Activated naive CD8-positive, alpha-beta T cell (primary cell): ENCODE data around the gene FAM13A.
A peak's percentile ranks its signal among the peaks of the same experiment; 100 is the strongest.

Experiments used
- H3K27ac Mint-ChIP-seq: one replicate; pipeline ENCODE4 v1.8.0; 2021; ENCODE audit warnings: mixed read lengths
- H3K27me3 Mint-ChIP-seq: one replicate; pipeline ENCODE4 v1.8.0; 2021; ENCODE audit warnings: mixed read lengths
- H3K36me3 Mint-ChIP-seq: one replicate; pipeline ENCODE4 v1.8.0; 2021; ENCODE audit warnings: mixed read lengths
- H3K4me1 Mint-ChIP-seq: one replicate; pipeline ENCODE4 v1.8.0; 2021; ENCODE audit warnings: low read depth, mixed read lengths
- H3K4me3 Mint-ChIP-seq: one replicate; pipeline ENCODE4 v1.8.0; 2021; ENCODE audit warnings: mild to moderate bottlenecking, mixed read lengths
- H3K9me3 Mint-ChIP-seq: one replicate; pipeline ENCODE4 v1.8.0; 2021; ENCODE audit warnings: low read depth, mixed read lengths

FAM13A gene

DNA sequence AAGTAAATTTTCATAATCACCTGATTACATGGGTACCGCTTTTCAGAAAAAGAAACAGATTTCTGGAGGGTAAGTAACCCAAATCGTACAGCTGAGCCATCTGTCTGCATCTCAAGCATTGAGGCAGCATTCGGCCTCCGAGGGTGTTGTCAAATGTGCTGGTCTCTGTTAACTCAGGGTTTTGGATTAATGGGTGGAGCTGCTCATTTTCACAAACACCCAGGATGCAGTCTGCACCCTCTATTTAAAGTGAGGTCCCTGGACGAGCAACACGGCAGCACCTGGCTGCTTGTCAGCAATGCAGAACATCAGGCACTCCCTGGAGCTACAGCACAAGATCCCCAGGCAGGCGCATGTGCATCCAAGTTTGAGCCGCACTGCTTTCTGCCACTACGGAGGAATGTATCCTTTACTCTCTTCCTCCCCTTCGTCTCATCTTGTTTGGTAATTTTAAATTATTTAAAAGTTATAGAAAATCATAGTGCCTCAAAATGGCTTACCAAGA is 334.7 kb downstream of the FAM13A start:
- Mint-ChIP-seq H3K4me1 (no peaks in the 10 kb centered on the region), H3K9me3 (no peaks in the 10 kb centered on the region), H3K27me3 (no peaks in the 10 kb centered on the region), H3K4me3 (no peak overlapping the region), H3K36me3 (peaks cover 15% of the 10 kb centered on the region), H3K27ac (no peak overlapping the region)

DNA sequence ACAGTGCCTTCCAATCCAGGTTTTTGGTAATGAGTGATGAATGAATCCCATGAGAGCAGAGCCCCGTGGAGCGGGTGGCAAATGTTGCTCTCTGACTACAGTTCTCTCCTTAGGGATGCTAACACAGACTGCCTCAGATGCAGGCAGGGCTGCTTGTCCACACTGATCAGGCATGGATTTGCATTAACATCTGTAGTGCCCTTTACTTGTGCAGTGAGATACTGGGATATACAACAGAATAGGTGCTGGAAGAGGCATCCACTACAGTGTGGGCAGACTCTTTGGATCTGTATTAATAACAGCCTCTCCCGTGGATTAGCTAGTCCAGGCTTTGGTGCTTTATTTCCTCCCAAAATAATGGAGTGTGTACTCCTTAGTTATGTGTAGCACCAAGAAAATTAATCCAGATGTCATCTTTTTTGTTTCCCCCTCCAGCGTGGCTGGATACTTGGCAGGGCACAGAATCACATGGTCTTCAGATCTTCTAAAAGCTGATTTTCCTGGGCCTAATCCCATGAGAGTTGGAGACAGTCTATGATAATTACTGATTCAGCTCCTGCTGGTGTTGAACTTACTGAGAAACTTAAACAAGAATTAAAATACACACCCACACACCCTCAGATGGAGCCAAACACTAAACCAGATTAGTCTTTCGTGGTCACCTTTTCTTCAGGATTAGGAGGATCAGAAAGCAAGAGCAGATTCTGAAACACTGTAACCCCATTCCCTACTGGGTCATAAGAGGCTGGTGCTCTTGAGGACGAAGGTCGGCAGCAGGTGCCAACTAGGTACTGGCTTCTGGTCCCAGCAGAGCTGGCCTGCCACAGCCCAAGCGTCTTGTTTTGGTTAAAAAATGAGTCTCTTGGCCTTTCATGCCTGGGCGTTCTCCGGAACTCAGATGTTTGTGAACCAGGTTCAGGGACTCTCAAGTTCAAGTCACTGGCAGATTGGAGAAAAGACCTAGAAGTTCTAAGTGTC is 336.2 kb downstream of the FAM13A start:
- H3K9me3 Mint-ChIP-seq, result peaks cover 10% of the 10 kb centered on the region
- peak overlapping the region; percentile 28 for H3K27ac Mint-ChIP-seq
- H3K4me3 Mint-ChIP-seq, result no peak overlapping the region

GRCh38 chr4:88719381-88719780 is 337.6 kb downstream of the FAM13A start:
- Mint-ChIP-seq H3K9me3 (peaks cover 19% of the 10 kb centered on the region), H3K4me1 (peaks cover under 1% of the 10 kb centered on the region), H3K27me3 (no peaks in the 10 kb centered on the region), H3K27ac (no peak overlapping the region), H3K4me3 (no peak overlapping the region), H3K36me3 (peaks cover 38% of the 10 kb centered on the region)

More for the DNA sequence above, 336.2 kb downstream of the FAM13A start:
- peaks cover 29% of the 10 kb centered on the region for H3K36me3 Mint-ChIP-seq
- H3K27me3 Mint-ChIP-seq, result no peaks in the 10 kb centered on the region
- H3K4me1 Mint-ChIP-seq, result no peaks in the 10 kb centered on the region

DNA sequence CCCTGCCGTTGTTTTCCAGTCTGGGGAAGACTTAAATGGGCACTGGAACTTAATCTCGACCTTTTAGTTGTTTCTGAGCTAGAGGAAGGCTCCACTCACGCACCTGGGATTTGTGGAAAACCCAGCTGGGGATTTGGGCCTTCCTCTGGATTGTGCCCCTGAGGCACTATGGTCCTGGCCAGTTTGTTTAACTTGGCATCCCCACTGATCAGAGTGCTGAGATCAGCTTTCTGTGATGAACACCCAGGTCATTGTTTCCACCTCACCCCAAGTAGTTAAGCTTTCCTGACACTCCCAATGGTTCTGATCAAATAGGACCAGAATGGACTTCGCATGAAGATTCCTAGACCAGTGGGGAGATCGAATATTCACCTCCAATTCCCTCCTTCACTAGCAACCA is 338.9 kb downstream of the FAM13A start:
- Mint-ChIP-seq H3K36me3 (peaks cover 44% of the 10 kb centered on the region), H3K9me3 (peaks cover 19% of the 10 kb centered on the region), H3K27ac (no peak overlapping the region), H3K27me3 (no peaks in the 10 kb centered on the region), H3K4me1 (peaks cover 2% of the 10 kb centered on the region), H3K4me3 (no peak overlapping the region)

GRCh38 chr4:88713782-88714181 is 343.2 kb downstream of the FAM13A start:
- H3K27ac Mint-ChIP-seq, result no peak overlapping the region
- H3K4me3 Mint-ChIP-seq, result no peak overlapping the region

DNA sequence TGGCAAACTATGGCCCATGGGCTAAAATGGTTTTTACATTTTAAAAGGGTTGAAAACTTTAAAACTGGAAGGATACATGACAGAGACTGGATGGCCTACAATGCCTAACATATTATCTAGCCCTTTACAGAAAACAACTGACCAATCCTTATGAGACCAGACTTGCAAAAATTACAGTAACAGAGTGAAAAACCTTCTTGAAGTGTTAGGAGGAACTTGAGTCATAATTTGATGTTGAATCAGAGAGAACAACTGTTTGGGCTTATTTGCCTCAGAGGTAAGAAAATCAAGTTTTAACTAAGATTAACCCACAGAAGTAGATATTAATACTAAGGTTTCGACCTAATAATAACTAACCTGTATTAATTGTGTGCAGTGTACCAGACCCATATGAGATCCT is 347.0 kb downstream of the FAM13A start:
- Mint-ChIP-seq H3K4me1 (peaks cover 2% of the 10 kb centered on the region), H3K27me3 (no peaks in the 10 kb centered on the region), H3K36me3 (peaks cover 46% of the 10 kb centered on the region), H3K27ac (no peak overlapping the region), H3K9me3 (peaks cover 6% of the 10 kb centered on the region), H3K4me3 (no peak overlapping the region)

More at GRCh38 chr4:88713782-88714181, 343.2 kb downstream of the FAM13A start:
- H3K9me3 Mint-ChIP-seq, result peaks cover 19% of the 10 kb centered on the region
- H3K36me3 Mint-ChIP-seq, result peaks cover 65% of the 10 kb centered on the region
- no peaks in the 10 kb centered on the region for H3K27me3 Mint-ChIP-seq
- peaks cover 2% of the 10 kb centered on the region for H3K4me1 Mint-ChIP-seq

- H3K4me3 Mint-ChIP-seq, result no peak overlapping the region
These were observed 350.4 kb downstream of the FAM13A start for GRCh38 chr4:88706574-88706973.

DNA sequence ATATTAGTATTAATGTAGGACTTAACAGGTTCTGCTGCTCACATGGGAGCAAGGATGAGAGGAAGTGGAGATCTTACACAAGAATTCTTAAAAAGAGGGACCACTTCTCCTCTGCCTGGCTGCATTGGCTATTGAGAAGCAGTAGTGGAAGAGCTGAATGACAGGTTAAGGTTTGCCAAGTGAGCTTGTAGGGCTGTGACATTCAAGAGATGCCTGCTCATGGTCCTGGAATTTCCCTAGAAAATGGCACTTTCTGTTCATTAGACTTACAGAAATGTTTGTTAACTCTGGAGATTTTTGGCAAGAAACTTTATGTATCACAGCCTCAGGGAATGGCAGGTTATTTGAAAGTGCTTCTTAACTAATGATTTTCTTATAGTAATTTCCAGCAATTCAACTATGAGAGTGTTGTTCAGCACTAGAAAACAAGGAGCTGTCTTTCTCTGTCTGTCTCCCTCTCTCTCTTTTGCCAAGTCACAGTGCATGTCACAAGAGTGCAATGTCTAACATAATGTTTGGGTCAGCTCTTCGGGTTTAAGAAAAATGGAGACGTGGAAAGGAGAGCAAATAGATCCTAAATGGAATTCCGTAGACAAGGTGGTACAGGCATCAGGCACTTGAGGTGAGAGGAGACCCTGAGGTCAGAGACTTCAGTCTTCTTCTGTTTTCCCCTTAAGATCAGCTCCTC is 351.0 kb downstream of the FAM13A start:
- H3K4me1 Mint-ChIP-seq, result no peaks in the 10 kb centered on the region
- H3K27me3 Mint-ChIP-seq, result no peaks in the 10 kb centered on the region
- H3K4me3 Mint-ChIP-seq, result no peak overlapping the region
- H3K9me3 Mint-ChIP-seq, result no peaks in the 10 kb centered on the region
- no peak overlapping the region for H3K27ac Mint-ChIP-seq
- H3K36me3 Mint-ChIP-seq, result peaks cover 38% of the 10 kb centered on the region

More at GRCh38 chr4:88706574-88706973, 350.4 kb downstream of the FAM13A start:
- Mint-ChIP-seq H3K27ac (no peak overlapping the region), H3K4me1 (no peaks in the 10 kb centered on the region), H3K36me3 (peaks cover 38% of the 10 kb centered on the region), H3K27me3 (no peaks in the 10 kb centered on the region), H3K9me3 (no peaks in the 10 kb centered on the region)

DNA sequence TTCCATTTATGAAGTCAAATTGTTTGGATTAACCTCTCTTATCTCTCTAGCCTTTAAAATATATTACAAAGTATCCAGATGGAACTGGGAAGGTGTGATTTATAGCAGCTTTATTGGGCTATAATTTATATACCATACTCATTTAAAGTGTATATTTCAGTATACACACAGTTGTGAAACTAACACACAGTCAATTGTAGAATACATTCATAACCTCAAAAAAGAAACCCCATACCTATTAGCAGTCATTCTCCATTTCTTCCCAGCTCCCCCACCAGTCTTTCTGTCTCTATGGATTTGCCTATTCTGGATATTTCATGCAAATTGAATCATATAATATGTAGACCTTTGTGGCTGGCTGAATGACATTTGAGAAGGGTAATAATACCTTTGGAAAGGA is 351.8 kb downstream of the FAM13A start:
- no peaks in the 10 kb centered on the region for H3K9me3 Mint-ChIP-seq

GRCh38 chr4:88702782-88703181 is 354.2 kb downstream of the FAM13A start:
- H3K27ac Mint-ChIP-seq, result no peak overlapping the region
- H3K9me3 Mint-ChIP-seq, result no peaks in the 10 kb centered on the region
- H3K4me3 Mint-ChIP-seq, result no peak overlapping the region
- no peaks in the 10 kb centered on the region for H3K27me3 Mint-ChIP-seq
- peaks cover 21% of the 10 kb centered on the region for H3K36me3 Mint-ChIP-seq
- peaks cover 6% of the 10 kb centered on the region for H3K4me1 Mint-ChIP-seq

More for the DNA sequence above, 351.8 kb downstream of the FAM13A start:
- Mint-ChIP-seq H3K4me1 (no peaks in the 10 kb centered on the region), H3K4me3 (no peak overlapping the region), H3K27ac (no peak overlapping the region), H3K27me3 (no peaks in the 10 kb centered on the region), H3K36me3 (peaks cover 34% of the 10 kb centered on the region)

DNA sequence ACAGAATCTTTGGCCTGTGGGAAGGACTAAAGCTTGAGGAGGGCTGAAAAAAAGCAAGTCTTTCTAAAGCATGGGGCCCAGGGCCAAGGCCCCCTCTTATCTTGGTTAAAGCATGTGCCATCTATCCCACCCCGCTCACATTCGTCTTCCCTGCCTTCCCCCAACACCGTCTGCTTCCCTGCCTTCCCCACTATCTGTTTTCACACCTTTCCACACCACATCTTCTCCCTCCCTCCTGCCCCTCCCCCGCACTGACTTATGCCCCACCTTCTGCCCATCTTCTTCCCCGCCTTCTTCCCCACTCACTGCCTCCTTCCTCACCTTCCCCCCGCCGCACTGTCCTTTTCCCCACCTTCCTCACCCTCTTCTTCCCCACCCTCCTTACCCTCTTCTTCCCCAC is 358.5 kb downstream of the FAM13A start:
- H3K9me3 Mint-ChIP-seq, result no peaks in the 10 kb centered on the region
- H3K27ac Mint-ChIP-seq, result no peak overlapping the region
- peaks cover 17% of the 10 kb centered on the region for H3K4me1 Mint-ChIP-seq
- H3K36me3 Mint-ChIP-seq, result peaks cover 16% of the 10 kb centered on the region
- H3K27me3 Mint-ChIP-seq, result no peaks in the 10 kb centered on the region
- H3K4me3 Mint-ChIP-seq, result peak overlapping the region; percentile 86

DNA sequence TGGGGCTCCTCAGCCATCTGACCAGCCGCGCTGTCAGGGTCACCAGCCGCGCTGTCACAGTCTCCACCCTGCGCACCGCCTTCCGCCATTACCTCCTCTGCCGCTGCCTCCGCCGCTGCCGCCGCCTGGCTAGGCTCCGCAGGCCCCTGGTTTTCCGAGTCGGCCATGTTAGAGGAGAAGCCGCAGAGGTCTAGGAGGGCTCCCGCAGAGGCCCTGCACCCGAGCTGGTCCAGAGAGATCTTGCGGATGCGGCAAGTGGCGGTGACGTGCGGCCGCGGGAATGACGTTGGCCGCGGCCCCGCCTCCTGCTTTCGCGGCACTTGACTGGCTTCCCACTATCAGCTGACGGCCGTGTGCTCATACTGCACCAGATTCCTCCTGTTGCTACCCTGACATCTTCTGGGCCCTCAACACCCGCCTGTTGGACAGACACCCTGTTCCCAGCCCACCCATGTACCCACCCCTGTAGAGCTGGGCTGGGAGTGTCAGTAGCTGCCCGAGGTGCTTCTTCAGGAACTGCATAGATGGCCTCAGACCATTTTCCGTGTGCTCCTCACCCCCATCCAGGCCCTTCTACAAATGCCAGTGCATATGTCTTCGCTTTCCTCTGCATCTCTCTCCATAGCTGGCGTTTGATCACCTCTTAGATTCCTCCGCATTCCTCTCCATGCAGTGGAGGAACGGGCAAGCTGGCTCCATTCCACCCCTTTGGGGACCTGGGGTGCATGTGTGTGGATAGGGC is 359.2 kb downstream of the FAM13A start, which contains the start of gene NAP1L5:
NAP1L5 (minus strand) TSS at position 242 of the 742 bp plus-strand sequence; CDS start at position 167, 75 bp downstream.
- H3K27ac Mint-ChIP-seq, result peak within 1 kb of the TSS; percentile 77
- no peaks in the 10 kb centered on the region for H3K9me3 Mint-ChIP-seq
- no peaks in the 10 kb centered on the region for H3K27me3 Mint-ChIP-seq
- peak within 1 kb of the TSS; percentile 86 for H3K4me3 Mint-ChIP-seq
- peaks cover 17% of the 10 kb centered on the region for H3K4me1 Mint-ChIP-seq
- peaks cover 16% of the 10 kb centered on the region for H3K36me3 Mint-ChIP-seq

DNA sequence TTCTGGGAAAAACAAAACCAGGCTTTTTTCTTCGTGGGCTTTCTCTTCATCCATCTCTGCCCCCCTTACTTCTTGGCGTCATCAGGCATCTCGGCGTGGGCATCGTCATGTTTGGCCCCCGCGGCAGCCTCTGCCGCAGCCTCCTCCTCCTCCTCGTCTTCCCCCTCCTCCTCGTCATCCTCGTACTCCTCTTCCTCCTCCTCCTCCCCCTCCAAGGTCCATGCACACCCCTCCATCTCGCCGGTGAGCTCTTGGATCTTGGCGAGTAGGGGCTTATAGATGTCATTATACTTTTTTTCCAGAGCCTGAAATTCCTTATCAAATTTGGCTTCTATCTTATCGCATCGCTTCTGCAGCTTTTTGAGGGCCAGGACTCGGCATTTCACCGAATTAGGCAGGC is 359.8 kb downstream of the FAM13A start:
- Mint-ChIP-seq H3K9me3 (no peaks in the 10 kb centered on the region), H3K36me3 (peaks cover 10% of the 10 kb centered on the region), H3K4me1 (peaks cover 17% of the 10 kb centered on the region), H3K4me3 (peak overlapping the region; percentile 86), H3K27ac (peak overlapping the region; percentile 77), H3K27me3 (no peaks in the 10 kb centered on the region)

DNA sequence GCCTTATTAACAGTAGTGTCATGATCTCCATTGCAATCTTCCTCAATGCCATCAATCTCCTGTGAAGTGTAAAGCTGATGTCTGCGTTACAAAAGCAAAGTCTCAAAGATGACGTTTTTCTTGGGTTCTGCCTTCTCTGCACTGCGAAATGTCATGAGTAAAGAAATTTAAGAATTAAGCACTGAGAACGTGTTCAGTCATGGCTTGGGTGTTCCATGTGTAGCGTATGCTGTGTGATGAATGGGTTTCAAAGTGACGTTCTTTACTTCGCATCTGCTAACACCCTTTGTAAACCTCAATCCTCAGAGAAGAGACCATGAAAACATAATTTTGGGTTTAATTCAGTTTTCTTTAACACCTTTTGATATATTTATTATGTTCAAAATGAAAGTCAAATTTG is 360.4 kb downstream of the FAM13A start:
- H3K27me3 Mint-ChIP-seq, result no peaks in the 10 kb centered on the region
- H3K4me1 Mint-ChIP-seq, result peaks cover 17% of the 10 kb centered on the region
- peaks cover 9% of the 10 kb centered on the region for H3K36me3 Mint-ChIP-seq
- H3K4me3 Mint-ChIP-seq, result peak overlapping the region; percentile 86
- H3K27ac Mint-ChIP-seq, result peak overlapping the region; percentile 34
- H3K9me3 Mint-ChIP-seq, result no peaks in the 10 kb centered on the region
